Trophoblast cell (in vitro differentiated cells and primary cell): ENCODE measurements around the gene ROCK2.

Experiments
- DNase-seq, 2 donors: peaks; one replicate each; pipeline ENCODE4 v3.0.0-alpha.2; 2016
- H2AFZ ChIP-seq: 2 replicates; pipeline ENCODE4 v1.6.1; 2013; ENCODE audit warnings: low read length, moderate library complexity, mild to moderate bottlenecking; ENCODE audit not compliant: insufficient read depth, poor library complexity
- H2AK5ac ChIP-seq: 2 replicates; pipeline ENCODE4 v1.6.1; 2013; ENCODE audit warnings: mild to moderate bottlenecking, low read length
- H2BK120ac ChIP-seq: 2 replicates; pipeline ENCODE4 v1.6.1; 2013; ENCODE audit warnings: low read length, mild to moderate bottlenecking, moderate library complexity; ENCODE audit not compliant: insufficient read depth, poor library complexity
- H2BK12ac ChIP-seq: 2 replicates; pipeline ENCODE4 v1.6.1; 2013; ENCODE audit warnings: mild to moderate bottlenecking, low read length, moderate library complexity
- H2BK5ac ChIP-seq: 2 replicates; pipeline ENCODE4 v1.6.1; 2013; ENCODE audit warnings: low read length, low read depth, moderate library complexity, mild to moderate bottlenecking; ENCODE audit not compliant: poor library complexity
- H3K14ac ChIP-seq: 2 replicates; pipeline ENCODE4 v1.6.1; 2013; ENCODE audit warnings: mild to moderate bottlenecking, low read length
- H3K18ac ChIP-seq: 2 replicates; pipeline ENCODE4 v1.6.1; 2013; ENCODE audit warnings: mild to moderate bottlenecking, low read length
- H3K23ac ChIP-seq: 2 replicates; pipeline ENCODE4 v1.6.1; 2013; ENCODE audit warnings: low read length
- H3K27ac ChIP-seq: 2 replicates; pipeline ENCODE4 v1.5.1; 2013; ENCODE audit warnings: low read depth, mild to moderate bottlenecking, inconsistent platforms, low read length, moderate library complexity
- H3K27me3 ChIP-seq: 2 replicates; pipeline ENCODE4 v1.6.1; 2013; ENCODE audit warnings: inconsistent platforms, mild to moderate bottlenecking, low read length, moderate library complexity; ENCODE audit not compliant: insufficient read depth
- H3K36me3 ChIP-seq, 2 experiments: 1 replicate in 1 of 2; 2 replicates in 1 of 2; pipeline ENCODE4 v1.6.1; 2013; ENCODE audit warnings: low read length in 2 of 2, mild to moderate bottlenecking in 2 of 2, moderate library complexity in 1 of 2; ENCODE audit not compliant: insufficient read depth in 2 of 2, control insufficient read depth in 1 of 2
- H3K4ac ChIP-seq: 2 replicates; pipeline ENCODE4 v1.6.1; 2013; ENCODE audit warnings: low read depth, mild to moderate bottlenecking, low read length, moderate library complexity
- H3K4me1 ChIP-seq, 2 experiments: 1 replicate in 1 of 2; 2 replicates in 1 of 2; pipeline ENCODE4 v1.6.1; 2013; ENCODE audit warnings: low read length in 2 of 2, mild to moderate bottlenecking in 2 of 2, moderate library complexity in 1 of 2; ENCODE audit not compliant: insufficient read depth in 2 of 2, control insufficient read depth in 1 of 2
- H3K4me2 ChIP-seq: 2 replicates; pipeline ENCODE4 v1.6.1; 2013; ENCODE audit warnings: inconsistent platforms, mild to moderate bottlenecking, low read length, moderate library complexity
- H3K4me3 ChIP-seq: 2 replicates; pipeline ENCODE4 v1.5.1; 2013; ENCODE audit warnings: mild to moderate bottlenecking, low read depth, low read length, inconsistent platforms
- H3K79me1 ChIP-seq: one replicate; pipeline ENCODE4 v1.6.1; 2013; ENCODE audit warnings: low read length
- H3K79me2 ChIP-seq: 2 replicates; pipeline ENCODE4 v1.6.1; 2013; ENCODE audit warnings: low read length, mild to moderate bottlenecking; ENCODE audit not compliant: control insufficient read depth, insufficient read depth, poor library complexity
- H3K9ac ChIP-seq: 2 replicates; pipeline ENCODE4 v1.6.1; 2013; ENCODE audit warnings: mild to moderate bottlenecking, low read length
- H3K9me3 ChIP-seq: 2 replicates; pipeline ENCODE4 v1.6.1; 2013; ENCODE audit warnings: low read depth, mild to moderate bottlenecking, control low read depth, inconsistent platforms, low read length; ENCODE audit not compliant: insufficient read depth
- H4K12ac ChIP-seq: 2 replicates; pipeline ENCODE4 v1.6.1; 2013; ENCODE audit warnings: low read depth, mild to moderate bottlenecking, low read length, moderate library complexity
- H4K8ac ChIP-seq: 2 replicates; pipeline ENCODE4 v1.6.1; 2013; ENCODE audit warnings: low read depth, mild to moderate bottlenecking, low read length, moderate library complexity
- H4K91ac ChIP-seq: one replicate; pipeline ENCODE4 v1.6.1; 2013; ENCODE audit warnings: low read depth, mild to moderate bottlenecking, low read length, moderate library complexity
- WGBS: extraction: QIAGEN DNeasy Blood & Tissue Kit; methylation state at CpG from one replicate; pipeline ENCODE4 v1.1.7; 2013; ENCODE audit warnings: missing lambda C conversion rate; ENCODE audit not compliant: insufficient read length, insufficient coverage; ENCODE audit errors: extremely low coverage; 5-methylcytosine and 5-hydroxymethylcytosine counted together

The ROCK2 gene

GRCh38 chr2:11377928-11378545 is 33.6 kb upstream of the ROCK2 start:
- DNase-seq = no peak
- Histone ChIP-seq H4K12ac (no peak overlapping the region), H3K79me1 (peaks cover 18% of the 10 kb centered on the region), H4K91ac (no peak overlapping the region), H2AFZ (no peak overlapping the region), H3K9ac (no peak overlapping the region), H3K9me3 (no peaks in the 10 kb centered on the region), H3K4me3 (no peak overlapping the region), H3K27ac (no peak overlapping the region), H3K4me2 (no peak overlapping the region), H3K36me3 (no peaks in the 10 kb centered on the region), H3K18ac (no peak overlapping the region), H2BK5ac (no peak overlapping the region), H4K8ac (no peak overlapping the region), H3K23ac (no peak overlapping the region), H3K4ac (no peak overlapping the region), H3K14ac (no peak overlapping the region), H2BK12ac (no peak overlapping the region), H2AK5ac (no peak overlapping the region), H3K79me2 (peaks cover 2% of the 10 kb centered on the region), H3K4me1 (peaks cover 24 to 30% of the 10 kb centered on the region in 2 experiments), H3K27me3 (no peaks in the 10 kb centered on the region), H2BK120ac (no peak overlapping the region)
- no CpG with 5 or more reads among the region's 12 CpGs for WGBS

GRCh38 chr2:11376071-11376470 is 31.6 kb upstream of the ROCK2 start:
- Histone ChIP-seq H4K8ac (no peak overlapping the region), H3K4me1 (peaks cover 36 to 44% of the 10 kb centered on the region in 2 experiments), H2BK12ac (peak overlapping the region; percentile 98), H2AFZ (no peak overlapping the region), H4K91ac (peak overlapping the region; percentile 95), H4K12ac (no peak overlapping the region), H2BK120ac (peak overlapping the region; percentile 94), H2BK5ac (peak overlapping the region; percentile 82), H3K18ac (no peak overlapping the region), H3K36me3 (no peaks in the 10 kb centered on the region), H3K9me3 (no peaks in the 10 kb centered on the region), H3K27me3 (no peaks in the 10 kb centered on the region), H3K23ac (no peak overlapping the region), H3K4ac (peak overlapping the region; percentile 19), H3K79me1 (peaks cover 18% of the 10 kb centered on the region), H3K27ac (no peak overlapping the region), H3K79me2 (peaks cover 2% of the 10 kb centered on the region), H3K4me3 (no peak overlapping the region), H3K4me2 (no peak overlapping the region), H3K14ac (peak overlapping the region; percentile 38), H2AK5ac (peak overlapping the region; percentile 96), H3K9ac (no peak overlapping the region)
- no peak for DNase-seq
- WGBS = no CpG with 5 or more reads among the region's 7 CpGs

GRCh38 chr2:11375689-11376027 is 31.2 kb upstream of the ROCK2 start:
- peaks cover 2% of the 10 kb centered on the region for H3K79me2 ChIP-seq

GRCh38 chr2:11375025-11375688 is 30.7 kb upstream of the ROCK2 start:
- H3K79me2 ChIP-seq = peaks cover 2% of the 10 kb centered on the region
- H4K12ac ChIP-seq = peak overlapping the region; percentile 13
- H3K27me3 ChIP-seq = no peaks in the 10 kb centered on the region
- H2BK12ac ChIP-seq = peak overlapping the region; percentile 98
- no peaks in the 10 kb centered on the region for H3K36me3 ChIP-seq
- H3K4me1 ChIP-seq = peaks cover 36 to 47% of the 10 kb centered on the region in 2 experiments
- H3K9ac ChIP-seq = no peak overlapping the region
- H3K23ac ChIP-seq = no peak overlapping the region
- no peaks in the 10 kb centered on the region for H3K9me3 ChIP-seq
- WGBS = no CpG with 5 or more reads among the region's 15 CpGs
- H2AK5ac ChIP-seq = peak overlapping the region; percentile 62
- peak overlapping the region; percentile 18 for H3K4me2 ChIP-seq
- peak overlapping the region; percentile 30 for H2AFZ ChIP-seq
- DNase-seq = no peak
- H3K27ac ChIP-seq = peak overlapping the region; percentile 98
- peaks cover 18% of the 10 kb centered on the region for H3K79me1 ChIP-seq
- no peak overlapping the region for H3K4me3 ChIP-seq
- peak overlapping the region; percentile 88 for H2BK5ac ChIP-seq
- peak overlapping the region; percentile 48 for H3K18ac ChIP-seq
- H3K14ac ChIP-seq = peak overlapping the region; percentile 36
- peak overlapping the region; percentile 94 for H2BK120ac ChIP-seq
- peak overlapping the region; percentile 35 for H3K4ac ChIP-seq
- peak overlapping the region; percentile 63 for H4K8ac ChIP-seq
- H4K91ac ChIP-seq = peak overlapping the region; percentile 95

More at GRCh38 chr2:11375689-11376027, 31.2 kb upstream of the ROCK2 start:
- peak overlapping the region; percentile 96 for H2AK5ac ChIP-seq
- peak overlapping the region; percentile 98 for H2BK12ac ChIP-seq
- peak overlapping the region; percentile 67 for H3K18ac ChIP-seq
- H3K14ac ChIP-seq = peak overlapping the region; percentile 95
- H3K36me3 ChIP-seq = no peaks in the 10 kb centered on the region
- H3K4ac ChIP-seq = peak overlapping the region; percentile 42
- H2BK120ac ChIP-seq = peak overlapping the region; percentile 94
- no peaks in the 10 kb centered on the region for H3K27me3 ChIP-seq
- H3K27ac ChIP-seq = no peak overlapping the region
- H3K4me2 ChIP-seq = no peak overlapping the region
- peaks cover 18% of the 10 kb centered on the region for H3K79me1 ChIP-seq
- H2AFZ ChIP-seq = peak overlapping the region; percentile 30
- H3K4me1 ChIP-seq = peaks cover 36 to 46% of the 10 kb centered on the region in 2 experiments
- no peak overlapping the region for H3K23ac ChIP-seq
- no CpG with 5 or more reads among the region's 7 CpGs for WGBS
- H4K91ac ChIP-seq = peak overlapping the region; percentile 95
- H2BK5ac ChIP-seq = peak overlapping the region; percentile 82
- peak overlapping the region; percentile 61 for H4K8ac ChIP-seq
- no peak for DNase-seq
- H3K4me3 ChIP-seq = no peak overlapping the region
- H4K12ac ChIP-seq = no peak overlapping the region
- no peak overlapping the region for H3K9ac ChIP-seq
- no peaks in the 10 kb centered on the region for H3K9me3 ChIP-seq
